NCI-H2227 (cell line): ENCODE measurements around the gene MRPL51.
"Not testable (repeated sequence)": the region's sequence is repeated elsewhere in the genome, so short reads cannot be mapped to it uniquely, and the experiment has no call there.

ENCODE experiments used
- DNase-seq: peaks from one replicate; lab custom pipeline; 2025; ENCODE audit not compliant: unreplicated experiment; lab: John Stamatoyannopoulos, UW

Gene MRPL51

DNA sequence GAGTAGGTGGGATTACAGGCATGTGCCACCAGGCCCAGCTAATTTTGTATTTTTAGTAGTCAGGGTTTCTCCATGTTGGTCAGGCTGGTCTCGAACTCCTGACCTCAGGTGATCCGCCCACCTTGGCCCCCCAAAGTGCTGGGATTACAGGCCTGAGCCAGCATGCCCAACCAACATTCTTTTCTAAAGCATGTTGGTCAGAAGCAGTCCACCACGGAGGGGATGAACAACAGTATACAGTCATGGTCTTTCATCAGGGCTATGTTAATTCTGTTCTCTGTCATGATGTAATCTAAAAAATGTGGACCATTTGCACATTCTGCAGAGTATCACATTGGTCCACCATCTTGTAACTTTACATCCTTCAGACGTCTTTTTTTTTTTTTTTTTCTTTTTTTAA, 3.6 kb downstream of the MRPL51 start:
- DNase-seq: no peak

GRCh38 chr12:6488240-6488639, 4.8 kb downstream of the MRPL51 start:
- no peak for DNase-seq

GRCh38 chr12:6478416-6478815, 14.6 kb downstream of the MRPL51 start:
- no peak for DNase-seq

DNA sequence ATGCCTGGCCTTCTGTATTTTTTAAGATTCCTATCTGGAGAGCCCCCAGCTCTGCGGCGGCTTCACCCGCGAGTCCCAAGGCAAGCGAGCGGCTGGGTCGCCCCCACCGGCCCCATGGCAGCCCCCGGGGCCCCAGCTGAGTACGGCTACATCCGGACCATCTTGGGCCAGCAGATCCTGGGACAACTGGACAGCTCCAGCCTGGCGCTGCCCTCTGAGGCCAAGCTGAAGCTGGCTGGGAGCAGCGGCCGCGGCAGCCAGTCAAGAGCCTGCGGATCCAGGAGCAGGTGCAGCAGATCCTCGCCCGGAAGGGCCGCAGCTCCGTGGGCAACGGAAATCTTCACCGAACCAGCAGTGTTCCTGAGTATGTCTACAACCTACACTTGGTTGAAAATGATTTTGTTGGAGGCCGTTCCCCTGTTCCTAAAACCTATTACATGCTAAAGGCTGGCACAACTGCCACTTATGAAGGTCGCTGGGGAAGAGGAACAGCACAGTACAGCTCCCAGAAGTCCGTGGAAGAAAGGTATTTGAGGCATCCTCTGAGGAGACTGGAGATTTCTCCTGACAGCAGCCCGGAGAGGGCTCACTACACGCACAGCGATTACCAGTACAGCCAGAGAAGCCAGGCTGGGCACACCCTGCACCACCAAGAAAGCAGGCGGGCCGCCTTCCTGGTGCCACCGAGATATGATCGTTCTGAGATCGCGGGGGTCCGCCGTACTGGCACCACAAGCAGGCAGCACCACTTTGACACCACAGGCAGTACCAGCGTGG, 15.3 kb downstream of the MRPL51 start:
- DNase-seq: not testable (repeated sequence)

DNA sequence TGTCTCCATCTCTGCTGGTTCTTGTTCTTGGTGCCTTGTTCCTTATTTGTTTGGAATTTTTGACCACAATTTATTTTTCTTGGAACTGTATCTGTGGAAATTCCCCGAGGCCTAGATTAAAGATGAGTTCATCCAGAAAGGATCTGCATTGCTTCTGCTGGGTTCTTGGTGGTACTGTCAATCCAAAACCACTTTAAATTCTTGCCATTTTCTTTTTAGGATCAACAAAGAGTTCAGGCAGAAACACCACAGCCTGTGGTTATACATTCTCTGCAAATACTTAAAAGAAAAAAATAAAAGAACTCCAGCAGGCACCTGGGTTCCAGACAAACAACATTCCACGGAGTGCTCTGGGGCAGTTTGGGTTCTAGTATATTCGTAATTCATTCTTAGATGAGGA, 16.6 kb downstream of the MRPL51 start:
- DNase-seq: no peak

DNA sequence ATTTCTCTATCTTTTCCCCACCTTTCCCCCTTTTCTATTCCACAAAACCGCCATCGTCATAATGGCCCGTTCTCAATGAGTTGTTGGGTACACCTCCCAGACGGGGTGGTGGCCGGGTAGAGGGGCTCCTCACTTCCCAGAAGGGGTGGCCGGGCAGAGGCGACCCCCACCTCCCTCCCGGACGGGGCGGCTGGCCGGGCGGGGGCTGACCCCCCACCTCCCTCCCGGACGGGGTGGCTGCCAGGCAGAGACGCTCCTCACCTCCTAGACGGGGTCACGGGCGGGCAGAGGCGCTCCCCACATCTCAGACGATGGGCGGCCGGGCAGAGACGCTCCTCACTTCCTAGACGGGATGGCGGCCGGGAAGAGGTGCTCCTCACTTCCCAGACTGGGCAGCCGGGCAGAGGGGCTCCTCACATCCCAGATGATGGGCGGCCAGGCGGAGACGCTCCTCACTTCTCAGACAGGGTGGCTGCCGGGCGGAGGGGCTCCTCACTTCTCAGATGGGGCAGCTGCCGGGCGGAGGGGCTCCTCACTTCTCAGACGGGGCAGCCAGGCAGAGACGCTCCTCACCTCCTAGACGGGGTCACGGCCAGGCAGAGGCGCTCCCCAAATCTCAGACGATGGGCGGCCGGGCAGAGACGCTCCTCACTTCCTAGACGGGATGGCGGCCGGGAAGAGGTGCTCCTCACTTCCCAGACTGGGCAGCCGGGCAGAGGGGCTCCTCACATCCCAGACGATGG, 17.7 kb downstream of the MRPL51 start:
- DNase-seq: not testable (repeated sequence)

- DNase-seq: no peak
Measured at GRCh38 chr12:6472491-6472890, 20.6 kb downstream of the MRPL51 start.

- DNase-seq: no peak
Measured at GRCh38 chr12:6471989-6472360, 21.1 kb downstream of the MRPL51 start.

- peak; percentile 95 for DNase-seq
Measured at GRCh38 chr12:6470375-6471163, 22.5 kb downstream of the MRPL51 start, which contains the start of gene VAMP1. TSS of gene VAMP1 (minus strand) at chr12:6470677. CDS start at chr12:6470531, 146 bp downstream.

GRCh38 chr12:6469609-6470374, 23.3 kb downstream of the MRPL51 start:
- no peak for DNase-seq

DNA sequence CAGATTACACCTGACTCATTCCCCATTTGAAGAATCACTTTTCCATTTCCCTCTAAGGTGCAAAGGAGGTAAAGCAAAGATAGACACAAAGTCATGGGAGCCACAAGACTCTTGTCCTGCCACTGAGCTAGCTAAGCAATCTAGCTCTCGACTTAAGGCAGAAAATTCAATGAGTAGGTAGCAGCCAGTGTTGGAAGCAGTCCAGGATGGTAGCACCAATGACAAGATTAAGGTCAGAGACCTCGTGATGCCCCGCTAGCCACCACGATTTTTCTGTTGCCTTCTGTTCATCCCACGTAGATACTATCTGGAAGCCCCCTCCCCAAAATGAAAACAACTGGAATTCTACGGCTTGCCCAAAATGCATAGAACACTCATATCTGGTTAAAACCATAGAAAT, 24.0 kb downstream of the MRPL51 start:
- DNase-seq: no peak

GRCh38 chr12:6468283-6468575, 24.8 kb downstream of the MRPL51 start:
- no peak for DNase-seq

DNA sequence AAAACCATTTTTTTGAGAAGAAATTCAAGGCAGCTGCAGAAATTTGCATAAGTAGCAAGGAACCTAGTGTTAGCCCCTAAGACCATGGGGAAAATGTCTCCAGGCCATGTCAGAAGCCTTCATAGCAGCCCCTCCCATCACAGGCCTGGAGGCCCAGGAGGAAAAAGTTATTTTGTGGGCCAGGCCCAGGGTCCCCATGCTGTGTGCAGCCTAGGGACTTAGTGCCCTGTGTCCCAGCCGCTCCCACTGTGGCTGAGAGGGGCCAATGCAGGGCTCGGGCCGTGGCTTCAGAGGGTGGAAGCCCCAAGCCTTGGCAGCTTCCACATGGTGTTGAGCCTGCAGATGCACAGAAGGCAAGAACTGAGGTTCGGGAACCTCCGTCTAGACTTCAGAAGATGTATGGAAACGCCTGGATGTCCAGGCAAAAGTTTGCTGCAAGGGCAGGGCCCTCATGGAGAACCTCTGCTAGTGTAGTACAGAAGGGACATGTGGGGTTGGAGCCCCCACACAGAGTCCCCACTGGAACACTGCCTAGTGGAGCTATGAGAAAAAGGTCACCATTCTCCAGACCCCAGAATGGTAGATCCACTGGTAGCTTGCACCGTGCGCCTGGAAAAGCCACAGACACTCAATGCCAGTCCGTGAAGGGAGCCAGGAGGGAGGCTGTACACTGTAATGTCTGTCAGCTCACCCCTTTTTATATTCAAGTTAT, 25.3 kb downstream of the MRPL51 start:
- not testable (repeated sequence) for DNase-seq

- not testable (repeated sequence) for DNase-seq
Measured at GRCh38 chr12:6466751-6467150, 26.3 kb downstream of the MRPL51 start.

DNA sequence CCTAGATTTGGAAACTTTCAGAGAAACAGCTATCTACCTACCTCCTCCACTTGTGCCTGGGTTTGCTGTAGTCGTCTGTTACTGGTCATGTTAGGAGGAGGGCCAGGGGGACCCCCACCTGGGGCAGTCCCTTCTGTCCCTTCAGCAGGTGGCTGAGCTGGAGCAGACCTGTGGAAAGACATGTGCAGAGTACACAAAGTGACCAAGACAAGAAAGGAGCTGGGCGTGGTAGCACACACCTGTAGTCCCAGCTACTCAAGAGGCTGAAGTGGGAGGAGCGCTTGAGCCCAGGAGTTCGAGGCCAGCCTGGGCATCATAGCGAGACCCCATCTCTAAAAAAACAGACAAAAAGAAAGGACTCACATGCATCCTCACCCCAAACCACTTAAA, 26.9 kb downstream of the MRPL51 start:
- DNase-seq: no peak

DNA sequence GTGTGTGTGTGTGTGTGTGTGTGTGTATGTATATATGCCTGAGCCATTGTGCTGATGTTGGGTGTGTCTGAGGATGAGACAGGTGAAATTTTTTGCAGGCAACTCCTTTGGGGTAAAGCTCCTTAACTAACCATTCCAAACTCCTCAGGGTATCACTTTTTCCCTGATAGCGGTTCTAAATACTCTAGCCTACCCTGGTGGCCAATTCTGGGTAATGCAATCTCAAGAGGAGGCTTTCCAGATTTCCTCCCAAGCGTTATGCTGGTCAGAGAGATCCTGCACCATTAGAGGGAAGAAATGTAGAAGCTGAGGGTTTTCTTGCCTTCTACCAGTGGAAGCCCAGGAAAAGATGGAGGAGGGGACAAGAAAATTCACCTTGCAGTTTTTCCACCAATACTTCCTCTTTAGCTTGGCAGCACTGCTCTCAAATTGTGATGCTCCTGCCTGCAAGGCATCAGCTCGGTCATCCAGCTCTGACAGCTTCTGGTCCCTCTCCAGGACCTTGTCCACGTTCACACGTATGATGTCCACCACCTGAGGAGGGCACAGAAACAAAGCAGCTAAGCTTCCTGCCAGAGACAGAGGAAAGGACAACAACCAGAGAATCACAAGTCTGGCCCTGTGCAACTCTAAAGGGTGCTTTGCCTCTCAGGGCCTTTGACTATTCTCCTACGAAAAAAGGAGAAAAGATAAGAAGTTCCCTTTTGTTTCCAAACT, 27.4 kb downstream of the MRPL51 start:
- peak; percentile 62 for DNase-seq

- no peak for DNase-seq
Measured at GRCh38 chr12:6464531-6464930, 28.5 kb downstream of the MRPL51 start.

DNA sequence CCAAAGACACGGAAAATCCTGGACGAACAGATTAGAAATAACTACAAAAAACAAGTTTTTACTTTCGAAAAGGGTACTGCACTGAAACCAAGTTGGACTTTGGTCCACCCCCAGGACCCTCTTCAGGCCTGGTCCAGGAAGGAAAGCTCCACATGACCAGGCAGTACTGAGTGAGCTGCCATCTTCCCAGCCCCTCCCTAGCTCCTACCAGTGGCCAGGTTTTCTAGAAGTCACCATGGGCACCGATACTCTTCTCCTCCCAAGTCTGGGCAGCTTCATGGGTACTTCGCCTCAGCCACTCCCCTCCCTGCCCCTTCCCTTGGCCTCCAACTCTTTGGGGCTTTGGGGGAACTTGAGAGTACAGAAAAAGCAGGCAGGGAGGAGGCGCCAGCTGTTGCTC, 29.2 kb downstream of the MRPL51 start:
- DNase-seq: no peak

GRCh38 chr12:6463216-6463615, 29.8 kb downstream of the MRPL51 start:
- DNase-seq: no peak
